ENCODE results near the gene PRKCQ. TPM values are rescaled to one million over a fixed set of nuclear protein-coding genes. Genes with fewer than 3 reads are reported as not detected.

The PRKCQ gene
- total and polyA plus RNA-seq, 2 of the 13 experiments (the other 11 are each of a cell fraction or from before 2014, with no cell fraction given), result 0.13 to 0.35 TPM

GRCh38 chr10:6469661-6470060 lies 110.4 kb downstream of the PRKCQ start (continued):
- no peak for TF ChIP-seq REST (IDR thresholded peaks at IDR 0.05; ENCODE audit: borderline replicate concordance in 1 of 2, low read depth in 1 of 2, low read length in 2 of 2)
- TF ChIP-seq STAT6 (CRISPR knock-in tag; IDR thresholded peaks at IDR 0.05; ENCODE audit: borderline replicate concordance), result no peak
- TF ChIP-seq ZSCAN22 (CRISPR knock-in tag; IDR thresholded peaks at IDR 0.05), result no peak
- TF ChIP-seq ATF7-NPFF (CRISPR knock-in tag; IDR thresholded peaks at IDR 0.05; ENCODE audit: low read depth), result no peak

GRCh38 chr10:6465854-6466601 lies 114.0 kb downstream of the PRKCQ start:
- Histone ChIP-seq H3K27me3 (ENCODE audit: control insufficient read depth in 1 of 2, insufficient read depth in 2 of 2, low read length in 2 of 2) (no peaks in the 10 kb centered on the region; a peak in 1 of 5 replicates), H3K27ac (ENCODE audit: extremely low read length, insufficient read depth, low read length) (no peak overlapping the region), H2AFZ (ENCODE audit: low read length) (no peak overlapping the region), H3K79me2 (ENCODE audit: insufficient read depth, low read length) (no peaks in the 10 kb centered on the region), H3K9ac (ENCODE audit: insufficient read depth, low read depth, low read length) (no peak overlapping the region), H3K4me3 (replicated peaks in 1 of 3; ENCODE audit: insufficient read depth in 1 of 3, low read depth in 2 of 3, low read length in 3 of 3) (no peak overlapping the region), H4K20me1 (ENCODE audit: insufficient read depth, low read length) (no peaks in the 10 kb centered on the region), H3K4me1 (ENCODE audit: insufficient read depth, low read length) (no peaks in the 10 kb centered on the region), H3K36me3 (replicated peaks in 1 of 2; ENCODE audit: control insufficient read depth in 1 of 2, insufficient read depth in 2 of 2, low read length in 2 of 2) (no peaks in the 10 kb centered on the region), H3K4me2 (ENCODE audit: low read depth, low read length) (no peak overlapping the region), H3K9me3 (ENCODE audit: low read length) (no peaks in the 10 kb centered on the region)
- DNase-seq (ENCODE audit: low spot score), result no peak
- no peak for FAIRE-seq
- no TSS peak for BruUV-seq (replicated peaks)
- POLR2A ChIA-PET, result no interaction called here
- in situ Hi-C loops (cut with HindIII; ENCODE audit: extremely low pct_ligation_motif_present, low pct_unique_long_range_greater_than_20kb) (no loop called here), intact Hi-C loops (cut with micrococcal nuclease; ENCODE audit: unreplicated experiment) (no loop called here)
- no peak for ATAC-seq
- 37% methylated on average over 7 of the region's 7 CpGs for WGBS (ENCODE audit: low lambda C conversion rate)
- CTCF ChIA-PET (ENCODE audit: low intra/inter-chr PET ratio, low total read pairs), result no interaction called here
- no peak for TF ChIP-seq CTCF (CRISPR knock-in tag; IDR thresholded peaks at IDR 0.05)
- TF ChIP-seq HIVEP1 (CRISPR knock-in tag; IDR thresholded peaks at IDR 0.05), result no peak
- TF ChIP-seq ZIK1 (CRISPR knock-in tag; IDR thresholded peaks at IDR 0.05; ENCODE audit: borderline replicate concordance, low read depth), result no peak
- TF ChIP-seq PHF8 (CRISPR knock-in tag; IDR thresholded peaks at IDR 0.05), result no peak
- TF ChIP-seq ARID5B (CRISPR knock-in tag; IDR thresholded peaks at IDR 0.05), result no peak

Data from HepG2 (cell line).